Stomach (tissue), 9 donors: ENCODE data around the gene COL8A2. TPM values are rescaled to one million over a fixed set of nuclear protein-coding genes. Genes with fewer than 3 reads are reported as not detected.

Experiments
- DNase-seq, 2 donors: peaks; one replicate each; pipeline versions ENCODE4 v3.0.0 to v3.0.0-alpha.2; 2013 to 2019
- H3K27ac ChIP-seq, 5 donors: fragments of 200-600 bp in 4 of 5; sonication (generic) in 4 of 5; one replicate each; pipeline ENCODE4 v1.5.1; 2013 to 2019; ENCODE audit warnings: mild to moderate bottlenecking in 1 of 5, moderate library complexity in 1 of 5
- H3K27me3 ChIP-seq, 3 donors: fragments of 200-600 bp; sonication (generic); one replicate each; pipeline ENCODE4 v1.5.1; 2017 to 2019; ENCODE audit warnings: mixed run types in 1 of 3
- H3K36me3 ChIP-seq, 4 donors: fragments of 200-600 bp; sonication (generic); 1 replicate in 3 of 4; 2 replicates in 1 of 4; pipeline ENCODE4 v1.5.1; 2016 to 2019
- H3K4me1 ChIP-seq, 4 donors: fragments of 200-600 bp; sonication (generic); one replicate each; pipeline ENCODE4 v1.5.1; 2016 to 2019
- H3K4me3 ChIP-seq, 4 donors: fragments of 200-600 bp; sonication (generic) in 3 of 4; one replicate each; pipeline ENCODE4 v1.5.1; 2016 to 2019; ENCODE audit warnings: mild to moderate bottlenecking in 1 of 4
- H3K9me3 ChIP-seq, 4 donors: fragments of 200-600 bp; sonication (generic); one replicate each; pipeline ENCODE4 v1.5.1; 2016 to 2019
- EP300 ChIP-seq: sonication (generic); formaldehyde crosslinking; IDR thresholded peaks from one replicate; pipeline ENCODE4 v1.6.1; 2017; ENCODE audit warnings: antibody characterized with exemption
- POLR2A ChIP-seq, 4 donors: fragments of 450-650 bp; IDR thresholded peaks; one replicate each; pipeline ENCODE4 v1.6.1; 2016; ENCODE audit warnings: antibody characterized with exemption in 4 of 4, control low read depth in 2 of 4, mild to moderate bottlenecking in 1 of 4, moderate library complexity in 1 of 4
- POLR2AphosphoS5 ChIP-seq, 3 donors: sonication (generic); formaldehyde crosslinking; IDR thresholded peaks; one replicate each; pipeline ENCODE4 v1.6.1; 2016; ENCODE audit warnings: antibody characterized with exemption in 3 of 3
- WGBS, 5 donors: extraction: QIAGEN DNeasy Blood & Tissue Kit in 3 of 5; methylation state at CpG; one replicate each; pipeline versions ENCODE4 v1.1.5 to v1.1.7; 2013 to 2018; 5-methylcytosine and 5-hydroxymethylcytosine counted together
- intact Hi-C: fragments of 100-400 bp; cut with DNase I; formaldehyde crosslinking; loops from one replicate; pipeline ENCODE4 v1.15.1; 2023; ENCODE audit warnings: low total_unique reads
- polyA plus RNA-seq, 3 donors: library from polyadenylated mRNA; stranded (reverse); fragments of 200-250 nt; gene quantifications; one replicate each; pipeline ENCODE4 v1.2.3, GENCODE V29; 2013
- total RNA-seq, 5 donors: library from RNA; depleted of rRNA; stranded (reverse); fragments of >200 nt; gene quantifications; one replicate each; pipeline versions ENCODE4 v1.1.0 to v1.2.3, GENCODE V29; 2014 to 2016
- TF ChIP-seq, protein P1 (sequence below), 7 experiments: fragments of 450-650 bp in 4 of 7; fragments of 200-600 bp in 3 of 7; sonication (generic) in 3 of 7; IDR thresholded peaks; one replicate each; pipeline ENCODE4 v1.5.1; 2016 to 2019; ENCODE audit warnings: antibody characterized with exemption in 7 of 7, control low read depth in 2 of 7, mild to moderate bottlenecking in 1 of 7
- donor health status: healthy with polysubstance abuse.
- donor health status: Bipolar disorder and iron deficiency.
- donor health status: healthy.

The COL8A2 gene
- total and polyA plus RNA-seq, 8 donors, result 0.92 to 19.2 (median 4.3) TPM

DNA sequence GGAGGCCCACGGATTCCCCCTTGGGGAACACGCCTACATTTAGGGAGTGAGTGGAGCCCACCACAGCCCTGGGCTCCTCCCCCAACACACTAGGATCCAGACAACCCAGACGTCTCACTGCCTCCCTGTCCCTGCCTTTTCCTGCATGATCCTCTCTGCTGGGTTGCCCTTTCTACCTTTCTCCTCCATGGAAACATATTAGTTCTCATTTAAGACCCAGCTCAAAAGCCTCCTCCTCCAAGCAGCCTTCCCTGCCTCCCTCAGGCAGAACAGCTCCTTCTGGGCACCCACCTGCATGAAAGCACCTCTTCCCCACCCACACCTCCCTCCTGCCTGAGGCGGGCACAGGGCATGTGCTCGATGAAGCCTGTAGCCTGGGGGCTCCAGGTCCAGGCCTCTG is 10.7 kb downstream of the COL8A2 start:
- TF ChIP-seq, protein P1, sequence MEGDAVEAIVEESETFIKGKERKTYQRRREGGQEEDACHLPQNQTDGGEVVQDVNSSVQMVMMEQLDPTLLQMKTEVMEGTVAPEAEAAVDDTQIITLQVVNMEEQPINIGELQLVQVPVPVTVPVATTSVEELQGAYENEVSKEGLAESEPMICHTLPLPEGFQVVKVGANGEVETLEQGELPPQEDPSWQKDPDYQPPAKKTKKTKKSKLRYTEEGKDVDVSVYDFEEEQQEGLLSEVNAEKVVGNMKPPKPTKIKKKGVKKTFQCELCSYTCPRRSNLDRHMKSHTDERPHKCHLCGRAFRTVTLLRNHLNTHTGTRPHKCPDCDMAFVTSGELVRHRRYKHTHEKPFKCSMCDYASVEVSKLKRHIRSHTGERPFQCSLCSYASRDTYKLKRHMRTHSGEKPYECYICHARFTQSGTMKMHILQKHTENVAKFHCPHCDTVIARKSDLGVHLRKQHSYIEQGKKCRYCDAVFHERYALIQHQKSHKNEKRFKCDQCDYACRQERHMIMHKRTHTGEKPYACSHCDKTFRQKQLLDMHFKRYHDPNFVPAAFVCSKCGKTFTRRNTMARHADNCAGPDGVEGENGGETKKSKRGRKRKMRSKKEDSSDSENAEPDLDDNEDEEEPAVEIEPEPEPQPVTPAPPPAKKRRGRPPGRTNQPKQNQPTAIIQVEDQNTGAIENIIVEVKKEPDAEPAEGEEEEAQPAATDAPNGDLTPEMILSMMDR (IDR thresholded peaks at IDR 0.05), result no peak
- TF ChIP-seq POLR2A (IDR thresholded peaks at IDR 0.05), result no peak
- TF ChIP-seq POLR2AphosphoS5 (IDR thresholded peaks at IDR 0.05), result no peak
- TF ChIP-seq EP300, result no peak
- Histone ChIP-seq H3K27me3 (no peaks in the 10 kb centered on the region), H3K36me3 (no peaks in the 10 kb centered on the region), H3K4me1 (peaks cover 16 to 48% (median 30%) of the 10 kb centered on the region in 4 donors), H3K4me3 (no peak overlapping the region), H3K27ac (peak overlapping the region in 4 of 5 donors; percentile 64 to 83 (median 72)), H3K9me3 (no peaks in the 10 kb centered on the region)
- WGBS, 5 donors, result 68 to 74% (median 72%) methylated on average over 5 of the region's 5 CpGs
- intact Hi-C loops, result no loop called here
- DNase-seq, result no peak

DNA sequence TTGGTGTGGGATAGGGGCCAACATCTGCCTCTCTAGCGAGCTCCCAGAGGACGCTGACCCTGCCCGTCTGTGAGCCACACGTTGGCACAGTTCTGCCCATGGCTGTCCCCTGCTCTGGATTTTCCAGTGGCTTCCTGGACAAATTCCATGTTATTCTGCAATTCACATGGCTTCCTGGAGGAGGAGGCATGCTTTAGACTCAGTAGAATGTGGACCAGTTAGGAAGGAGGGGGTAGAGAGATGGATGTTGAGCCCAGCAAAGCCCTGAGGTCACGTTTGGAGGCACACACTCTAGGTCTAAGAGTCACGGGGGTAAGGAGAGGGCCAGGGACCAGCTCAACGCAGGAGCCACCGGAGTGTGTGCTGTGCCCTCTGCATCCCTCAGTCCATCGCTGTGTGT is 12.2 kb downstream of the COL8A2 start:
- no peaks in the 10 kb centered on the region for H3K9me3 ChIP-seq
- H3K36me3 ChIP-seq, result no peaks in the 10 kb centered on the region
- 85 to 90% (median 90%) methylated on average over 9 of the region's 9 CpGs for WGBS, 5 donors
- intact Hi-C loops, result no loop called here
- no peaks in the 10 kb centered on the region for H3K27me3 ChIP-seq
- TF ChIP-seq POLR2AphosphoS5 (IDR thresholded peaks at IDR 0.05), result no peak
- TF ChIP-seq EP300, result no peak
- TF ChIP-seq POLR2A (IDR thresholded peaks at IDR 0.05), result no peak
- TF ChIP-seq, protein P1 (IDR thresholded peaks at IDR 0.05), result no peak
- peaks cover 16 to 41% (median 26%) of the 10 kb centered on the region in 4 donors for H3K4me1 ChIP-seq
- no peak overlapping the region for H3K4me3 ChIP-seq
- H3K27ac ChIP-seq, result no peak overlapping the region
- DNase-seq, result no peak

DNA sequence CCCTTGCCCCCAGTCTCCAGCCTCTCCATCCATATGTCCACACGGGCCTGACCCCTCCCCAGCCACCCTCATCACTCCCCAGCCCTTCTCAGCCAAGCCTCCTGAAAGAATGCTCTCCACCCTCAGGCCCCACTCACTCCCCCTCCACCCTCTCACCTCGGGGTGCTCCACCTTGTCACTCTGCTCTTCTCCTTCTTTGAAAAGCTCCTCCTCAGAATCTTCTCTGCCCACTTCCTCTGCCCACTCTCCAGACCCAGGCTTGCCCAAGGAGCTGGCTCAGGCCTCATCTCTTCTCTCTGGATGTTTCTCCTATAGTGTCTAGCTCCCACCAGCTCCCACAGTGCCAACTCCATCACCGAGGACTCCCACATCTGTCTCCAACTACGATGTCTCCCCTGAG is 13.9 kb downstream of the COL8A2 start:
- Histone ChIP-seq H3K9me3 (no peaks in the 10 kb centered on the region), H3K27me3 (no peaks in the 10 kb centered on the region), H3K4me1 (peaks cover 12 to 39% (median 20%) of the 10 kb centered on the region in 4 donors), H3K27ac (peak overlapping the region in 1 of 5 donors; percentile 42), H3K4me3 (no peak overlapping the region), H3K36me3 (no peaks in the 10 kb centered on the region)
- DNase-seq, result no peak
- no peak for TF ChIP-seq POLR2A (IDR thresholded peaks at IDR 0.05)
- TF ChIP-seq, protein P1 (IDR thresholded peaks at IDR 0.05), result no peak
- TF ChIP-seq EP300, result no peak
- no peak for TF ChIP-seq POLR2AphosphoS5 (IDR thresholded peaks at IDR 0.05)
- intact Hi-C loops, result no loop called here
- 58 to 68% (median 64%) methylated on average over 4 of the region's 4 CpGs for WGBS, 5 donors

DNA sequence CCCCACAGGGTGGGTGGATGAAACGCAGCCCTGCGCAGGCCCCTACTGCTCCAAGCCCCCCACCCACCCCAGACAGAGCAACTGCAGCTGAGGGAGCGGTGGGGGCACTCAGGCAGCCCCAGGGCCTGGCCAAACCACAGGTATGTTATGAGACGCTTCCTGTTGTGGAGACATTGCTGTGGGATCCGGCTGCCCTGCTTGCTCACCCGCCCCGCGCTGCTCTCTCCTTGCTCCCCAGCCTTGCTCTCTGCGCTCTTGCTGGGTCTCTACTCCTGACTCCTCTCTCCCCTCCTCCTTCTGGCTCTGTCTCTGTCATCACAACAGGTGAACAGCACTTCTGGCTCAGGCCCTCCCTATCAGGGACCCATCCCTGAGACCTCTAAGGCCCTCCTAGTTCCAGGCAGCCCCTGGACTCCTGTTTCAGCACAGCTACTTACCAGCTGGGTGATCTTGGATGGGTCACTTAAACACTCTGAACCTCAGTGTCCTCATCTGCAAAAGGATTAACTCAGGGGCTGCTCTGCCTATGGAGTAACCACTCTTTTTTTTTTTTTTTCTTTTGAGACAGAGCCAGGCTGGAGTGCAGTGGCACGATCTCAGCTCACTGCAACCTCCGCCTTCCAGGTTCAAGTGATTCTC is 15.9 kb downstream of the COL8A2 start:
- H3K36me3 ChIP-seq, result no peaks in the 10 kb centered on the region
- no peak for DNase-seq
- H3K27ac ChIP-seq, result peak overlapping the region in 2 of 5 donors; percentile 11 to 48
- H3K9me3 ChIP-seq, result no peaks in the 10 kb centered on the region
- H3K4me1 ChIP-seq, result peaks cover 0 to 25% (median 3%) of the 10 kb centered on the region in 4 donors
- H3K27me3 ChIP-seq, result no peaks in the 10 kb centered on the region
- intact Hi-C loops, result loop anchor here (10.0 kb wide), 1 partner anchor 306 kb away; no protein-coding TSS in a partner anchor
- TF ChIP-seq EP300 (no peak), POLR2AphosphoS5 (IDR thresholded peaks at IDR 0.05) (no peak), POLR2A (IDR thresholded peaks at IDR 0.05) (no peak)
- TF ChIP-seq, protein P1 (IDR thresholded peaks at IDR 0.05), result no peak
- 64 to 87% (median 79%) methylated on average over 8 to 11 of the region's 11 CpGs for WGBS, 5 donors
- H3K4me3 ChIP-seq, result no peak overlapping the region
